T-helper 2 cell (primary cell): ENCODE results near the gene DMXL1.
A peak's percentile ranks its signal among the peaks of the same experiment; 100 is the strongest.
"Not testable (repeated sequence)": the region's sequence is repeated elsewhere in the genome, so short reads cannot be mapped to it uniquely, and the experiment has no call there.

Experiments used
- DNase-seq, 5 experiments: peaks; one replicate each; pipeline versions ENCODE4 v3.0.0 to v3.0.0-alpha.2; 2012 to 2022

Gene DMXL1

GRCh38 chr5:119212026-119212425 is 141.1 kb downstream of the DMXL1 start:
- no peak for DNase-seq

DNA sequence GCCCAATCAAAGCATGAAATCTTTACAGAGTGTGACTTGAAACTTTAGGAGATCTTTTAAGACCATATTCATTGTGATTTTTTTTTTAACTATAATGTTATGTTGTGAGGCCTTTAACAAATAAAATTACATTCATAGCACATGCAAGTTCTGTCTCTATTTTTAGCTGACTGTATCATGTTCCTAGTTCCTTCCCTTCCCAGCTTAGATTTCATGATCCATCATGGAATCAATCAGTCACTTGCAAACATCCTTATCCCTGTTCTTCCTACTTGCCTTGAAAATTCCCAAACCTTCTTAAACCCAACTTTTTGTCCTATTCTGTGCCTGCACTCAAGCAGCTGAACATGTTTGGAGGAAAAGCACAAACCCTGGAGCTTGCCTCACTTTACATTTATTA is 141.8 kb downstream of the DMXL1 start:
- DNase-seq, result no peak

DNA sequence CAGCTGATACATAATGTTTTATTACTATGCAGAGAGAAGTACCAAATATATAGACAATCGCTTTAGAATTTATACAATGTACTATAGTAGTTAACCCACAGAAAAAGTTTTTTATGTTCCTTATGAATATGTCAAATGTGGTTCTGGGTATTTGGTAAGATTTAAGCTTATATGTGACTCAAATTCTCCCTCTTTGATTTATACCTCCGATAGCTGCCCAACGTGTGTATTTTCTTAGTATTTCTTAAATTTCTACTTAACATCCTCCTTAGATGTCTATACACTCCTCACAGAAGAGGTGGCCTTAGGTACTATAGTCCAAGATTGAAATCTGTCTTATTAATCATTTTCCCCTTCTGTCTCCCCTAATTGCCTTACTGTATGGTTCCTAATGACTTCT is 146.3 kb downstream of the DMXL1 start:
- peak in 1 of 5 experiments; percentile 52 for DNase-seq

GRCh38 chr5:119218830-119219782 is 148.2 kb downstream of the DMXL1 start:
- DNase-seq, result no peak

DNA sequence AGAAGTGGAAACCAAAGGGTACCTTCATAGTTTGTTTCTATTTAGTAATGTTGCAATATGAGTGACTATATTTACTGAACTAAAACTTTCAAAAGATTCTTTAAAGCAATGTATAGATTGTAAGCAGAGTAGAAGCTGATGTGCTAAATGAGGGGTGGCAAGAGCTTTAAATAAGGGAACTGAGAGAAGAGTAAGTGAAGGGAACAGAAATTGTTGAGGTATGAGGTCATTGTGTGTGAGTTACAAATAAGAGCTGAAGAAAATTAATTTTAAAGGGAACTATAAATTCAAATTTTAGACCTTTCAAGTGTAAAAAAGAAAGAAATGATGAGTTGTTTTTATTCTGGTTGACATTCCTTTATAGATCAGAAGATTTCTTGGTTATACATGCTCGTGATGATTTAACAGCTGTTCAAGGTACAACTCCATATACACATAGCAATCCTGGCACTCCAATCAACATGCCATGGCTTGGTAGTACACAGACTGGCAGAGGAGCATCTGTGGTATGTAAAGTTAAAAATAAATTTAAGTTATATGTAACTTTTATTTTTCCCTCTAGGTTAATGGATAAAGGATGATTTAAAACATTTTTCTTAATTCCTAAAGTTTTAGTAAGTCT is 149.8 kb downstream of the DMXL1 start:
- DNase-seq, result no peak

DNA sequence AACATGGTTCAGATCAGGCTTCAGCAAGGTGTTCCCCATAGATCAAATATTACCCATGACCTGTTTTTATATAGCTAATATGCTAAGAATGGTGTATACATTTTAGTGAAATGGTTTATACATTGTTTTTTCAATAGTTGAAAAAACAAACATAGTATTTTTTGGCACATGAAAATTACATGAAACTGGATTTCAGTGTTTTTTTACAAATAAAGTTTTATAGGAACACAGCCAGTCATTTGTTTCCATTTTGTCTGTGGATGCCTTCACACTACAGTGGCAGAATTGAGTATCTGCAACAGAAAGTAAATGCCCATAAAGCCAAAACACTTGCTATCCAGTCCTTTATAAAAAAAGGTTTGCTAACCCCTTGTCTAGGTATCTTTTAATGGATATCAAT is 150.4 kb downstream of the DMXL1 start:
- no peak for DNase-seq

GRCh38 chr5:119229950-119230349 is 159.1 kb downstream of the DMXL1 start:
- no peak for DNase-seq

GRCh38 chr5:119238265-119239118 is 167.6 kb downstream of the DMXL1 start:
- no peak for DNase-seq

GRCh38 chr5:119239119-119239417 is 168.2 kb downstream of the DMXL1 start:
- DNase-seq, result no peak

- DNase-seq, result not testable (repeated sequence)
Measured at GRCh38 chr5:119239826-119240225, 168.9 kb downstream of the DMXL1 start.

DNA sequence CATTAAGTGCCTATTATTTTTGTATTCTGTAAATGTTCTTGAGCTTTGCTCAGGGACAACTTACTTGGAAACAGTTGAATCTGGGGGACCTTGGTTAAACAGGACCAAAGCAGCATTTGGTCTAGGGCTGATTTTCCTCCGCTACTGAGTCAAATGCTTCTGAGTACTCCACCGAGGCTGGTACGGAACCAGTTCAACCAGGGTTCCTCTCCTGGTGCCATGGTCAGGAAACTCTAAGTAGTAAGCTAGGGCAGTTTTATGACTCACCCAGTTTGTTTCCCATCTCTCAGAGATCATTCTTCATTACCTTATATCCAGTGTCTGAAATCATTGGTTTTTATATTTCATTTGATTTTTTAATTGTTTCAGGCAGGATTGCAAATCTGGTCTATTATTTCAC is 173.0 kb downstream of the DMXL1 start:
- no peak for DNase-seq

DNA sequence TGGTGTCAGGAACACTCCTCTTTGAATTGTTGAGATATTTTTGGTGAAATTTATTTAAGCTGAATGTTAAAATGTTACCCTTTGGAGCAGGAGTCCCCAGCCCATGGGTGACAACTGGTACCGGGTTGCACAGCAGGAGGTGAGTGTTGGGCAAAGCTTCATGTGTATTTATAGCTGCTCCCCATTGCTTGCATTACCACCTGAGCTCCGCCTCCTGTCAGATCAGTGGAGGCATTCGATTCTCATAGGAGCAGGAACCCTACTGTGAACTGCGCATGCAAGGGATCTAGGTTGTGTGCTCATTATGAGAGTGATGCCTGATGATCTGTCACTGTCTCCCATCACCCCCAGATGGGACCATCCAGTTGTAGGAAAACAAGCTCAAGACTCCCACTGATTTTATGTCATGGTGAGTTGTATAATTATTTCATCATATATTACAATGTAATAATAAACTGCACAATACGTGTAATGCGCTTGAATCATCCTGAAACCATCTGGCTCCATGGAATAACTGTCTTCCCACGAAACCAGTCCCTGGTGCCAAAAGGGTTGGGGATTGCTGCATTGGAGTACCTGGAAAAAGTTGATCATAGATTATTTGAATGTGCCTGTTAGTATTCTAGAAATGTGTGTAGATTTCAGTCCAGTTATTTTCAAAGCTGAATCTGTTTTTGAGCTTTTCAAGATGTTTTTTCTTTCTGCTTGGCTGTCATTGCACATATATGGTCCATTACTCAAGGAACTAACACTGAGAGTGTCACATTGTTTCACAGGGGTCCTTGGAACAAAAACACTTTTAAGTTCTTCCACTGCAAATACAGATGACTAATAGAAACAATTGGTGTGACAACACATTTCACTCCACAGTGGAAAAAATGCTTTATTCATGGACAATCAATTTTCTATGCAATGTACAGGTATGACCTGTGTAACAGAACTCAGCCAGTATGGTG is 180.3 kb downstream of the DMXL1 start:
- no peak for DNase-seq

GRCh38 chr5:119255571-119256356 is 184.9 kb downstream of the DMXL1 start:
- DNase-seq, result no peak

DNA sequence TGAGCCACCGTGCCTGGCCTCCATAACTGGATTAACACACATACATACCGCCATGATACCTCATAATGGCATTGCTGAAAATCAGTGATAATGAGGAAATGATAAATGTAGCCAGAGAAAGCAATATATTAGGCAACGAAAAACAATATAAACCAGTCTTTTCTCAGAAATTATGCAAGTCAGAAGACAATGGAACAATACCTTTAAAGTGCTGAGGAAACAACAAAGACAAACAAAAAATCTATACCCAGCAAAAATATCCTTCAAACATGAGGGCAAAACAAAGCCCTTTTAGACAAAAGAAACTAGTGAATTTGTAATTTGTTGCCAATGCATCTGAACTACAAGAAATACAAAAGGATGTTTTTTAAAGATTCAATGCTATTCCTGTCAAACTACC is 186.7 kb downstream of the DMXL1 start:
- no peak for DNase-seq

- no peak for DNase-seq
Measured at GRCh38 chr5:119263639-119264038, 192.8 kb downstream of the DMXL1 start.

DNA sequence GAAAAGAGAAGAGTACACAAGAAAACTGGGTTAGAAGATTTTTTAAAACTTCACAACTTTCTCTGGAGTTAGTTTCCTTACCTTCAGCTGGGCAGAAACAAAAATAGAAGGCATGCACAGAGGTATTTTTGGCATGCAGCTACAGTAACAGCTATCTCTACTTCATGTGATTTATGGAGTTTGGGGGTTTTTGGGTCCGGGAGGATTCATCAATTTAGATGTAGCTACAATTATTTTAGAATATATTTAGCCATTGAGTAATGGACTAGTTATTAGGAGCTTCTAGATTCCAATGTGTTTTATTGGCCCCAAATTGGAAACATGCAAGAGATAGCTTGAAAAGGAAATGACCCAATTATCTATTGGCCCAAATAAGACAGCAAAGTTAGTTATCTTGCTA is 193.3 kb downstream of the DMXL1 start:
- no peak for DNase-seq

- peak; percentile 40 to 94 (median 71) for DNase-seq
Measured at GRCh38 chr5:119267958-119268386, 197.1 kb downstream of the DMXL1 start.

GRCh38 chr5:119268387-119269060 is 197.6 kb downstream of the DMXL1 start:
- peak; percentile 87 to 94 (median 92) for DNase-seq

DNA sequence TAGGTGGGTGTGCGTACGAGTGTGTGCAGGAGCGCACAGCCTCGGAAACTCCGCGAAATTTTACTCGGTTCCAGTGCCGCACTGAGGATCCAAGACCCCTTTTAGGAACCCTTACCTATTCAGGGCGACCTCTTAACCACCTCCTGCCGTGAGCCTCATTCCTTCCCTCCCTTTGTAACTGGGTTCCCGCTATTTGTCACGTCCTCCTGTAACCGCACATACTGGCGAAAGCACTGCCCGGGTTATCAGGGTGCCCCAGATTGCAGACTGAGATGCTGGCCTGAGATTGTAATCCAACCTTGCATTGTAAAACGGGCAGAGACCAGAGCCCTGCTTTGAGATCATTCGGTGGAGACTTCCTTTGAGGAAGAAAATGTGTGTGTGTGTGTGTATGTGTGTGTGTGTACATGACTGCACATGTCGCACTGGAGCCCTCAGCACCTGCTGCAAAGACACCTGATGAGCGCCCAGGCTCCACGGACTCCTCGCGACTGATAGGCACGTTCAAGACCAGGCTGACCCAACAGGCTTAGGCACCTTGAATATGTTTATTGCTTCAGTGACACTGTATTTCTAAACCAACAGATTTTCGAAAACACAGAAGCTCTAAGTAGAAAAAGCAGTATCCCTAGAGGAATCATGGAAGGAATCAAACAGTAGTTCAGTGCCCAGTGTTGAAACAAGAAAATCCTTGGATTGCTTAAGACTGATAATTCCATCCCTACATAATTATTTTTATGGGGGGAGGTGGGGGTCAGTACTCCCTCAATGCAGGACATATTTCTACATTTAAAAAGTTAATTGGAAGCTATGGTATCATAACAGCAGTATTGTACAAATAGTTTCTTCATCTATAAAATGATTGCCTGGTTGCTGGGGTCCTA is 198.4 kb downstream of the DMXL1 start:
- peak in 2 of 5 experiments; percentile 42 to 77 for DNase-seq
